H4 (cell line): Measurements from ENCODE around the gene HMCN2. TPM values are rescaled to one million over a fixed set of nuclear protein-coding genes. Genes with fewer than 3 reads are reported as not detected.

Experiments
- DNase-seq: peaks from one replicate; pipeline ENCODE4 v3.0.0-alpha.2; 2015; ENCODE audit warnings: low spot score
- total RNA-seq: library from RNA; depleted of rRNA; stranded (reverse); fragments of >200 nt; shearing (Covaris generic); gene quantifications from 2 replicates; pipeline ENCODE4 v1.2.3, GENCODE V29; 2014

HMCN2 gene
- total RNA-seq, 1 experiment from 2014 or later, result 0.10 TPM

- DNase-seq, result no peak
Observed at GRCh38 chr9:130364619-130365322, 99.2 kb downstream of the HMCN2 start.

GRCh38 chr9:130365323-130365721 lies 99.8 kb downstream of the HMCN2 start:
- DNase-seq, result no peak

DNA sequence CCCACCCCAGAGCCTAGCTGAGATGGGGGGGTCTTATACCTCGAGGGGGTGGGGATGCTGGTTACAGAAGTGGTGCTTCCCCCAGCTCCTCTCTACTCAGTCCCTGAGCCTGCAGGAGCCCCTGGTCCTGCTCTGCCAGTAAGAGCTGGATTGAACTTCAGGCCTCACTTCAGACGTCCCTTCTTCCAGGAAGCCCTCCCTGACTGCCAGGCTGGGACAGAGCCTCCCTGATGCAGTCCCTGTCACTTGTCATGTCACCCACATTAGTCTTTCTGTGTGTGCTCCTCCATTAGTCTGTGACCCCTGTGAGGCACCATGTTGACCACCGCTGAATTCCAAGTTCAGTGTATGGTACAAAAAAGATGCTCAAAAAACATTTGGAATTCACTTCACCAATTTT lies 100.5 kb downstream of the HMCN2 start:
- DNase-seq, result no peak

DNA sequence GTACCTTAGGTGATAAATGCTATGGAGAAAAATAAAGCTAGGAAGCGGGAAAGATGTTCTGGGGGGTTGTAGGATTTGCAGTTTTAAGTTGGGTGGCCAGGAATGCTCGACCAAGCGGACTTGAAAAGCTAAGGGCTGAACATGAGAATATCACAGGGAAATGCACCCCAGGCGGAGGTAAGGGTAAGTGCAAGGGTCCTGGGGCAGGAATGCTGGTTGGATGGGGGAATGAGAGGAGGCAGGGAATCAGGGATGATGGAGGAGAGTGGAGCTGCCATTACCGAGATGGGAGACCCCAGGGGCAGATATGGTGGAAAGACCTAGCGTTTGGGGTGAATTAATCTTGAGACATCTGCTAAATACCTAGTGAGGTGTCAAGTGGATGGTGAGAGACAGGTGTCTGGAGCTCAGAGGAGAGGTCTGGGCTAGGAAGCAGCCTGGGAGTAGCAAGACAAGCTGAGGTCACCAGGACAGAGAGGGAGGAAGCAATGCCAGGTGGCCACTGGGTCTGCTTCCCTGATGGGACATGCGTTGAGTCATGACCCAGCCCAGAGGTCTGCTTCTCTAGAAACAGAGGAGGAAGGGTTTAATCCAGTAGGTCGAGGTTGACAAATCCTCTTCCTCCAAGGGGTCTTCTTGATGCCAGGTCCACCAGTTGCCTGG lies 101.5 kb downstream of the HMCN2 start:
- DNase-seq, result no peak

DNA sequence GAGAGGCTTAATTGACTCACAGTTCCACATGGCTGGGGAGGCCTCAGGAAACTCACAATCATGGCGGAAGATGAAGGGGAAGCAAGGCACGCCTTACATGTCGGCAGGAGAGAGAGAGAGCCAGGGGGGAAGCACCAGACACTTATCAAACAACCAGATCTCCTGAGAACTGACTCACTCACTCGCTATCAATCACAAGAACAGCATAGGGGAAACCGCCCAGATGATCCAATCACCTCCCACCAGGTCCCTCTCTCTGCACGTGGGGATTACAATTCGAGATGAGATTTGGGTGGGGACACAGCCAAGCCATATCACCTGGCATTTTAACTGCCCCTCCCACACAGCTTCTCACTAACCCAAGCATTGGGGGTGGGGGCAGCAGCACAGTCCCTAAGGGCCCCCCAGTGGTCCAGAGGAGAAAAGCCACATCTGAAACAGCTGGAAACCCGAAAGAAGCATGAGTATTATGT lies 103.1 kb downstream of the HMCN2 start:
- DNase-seq, result no peak

GRCh38 chr9:130370226-130370625 lies 104.7 kb downstream of the HMCN2 start:
- no peak for DNase-seq

- DNase-seq, result no peak
Observed at GRCh38 chr9:130371196-130371966, 105.8 kb downstream of the HMCN2 start.

DNA sequence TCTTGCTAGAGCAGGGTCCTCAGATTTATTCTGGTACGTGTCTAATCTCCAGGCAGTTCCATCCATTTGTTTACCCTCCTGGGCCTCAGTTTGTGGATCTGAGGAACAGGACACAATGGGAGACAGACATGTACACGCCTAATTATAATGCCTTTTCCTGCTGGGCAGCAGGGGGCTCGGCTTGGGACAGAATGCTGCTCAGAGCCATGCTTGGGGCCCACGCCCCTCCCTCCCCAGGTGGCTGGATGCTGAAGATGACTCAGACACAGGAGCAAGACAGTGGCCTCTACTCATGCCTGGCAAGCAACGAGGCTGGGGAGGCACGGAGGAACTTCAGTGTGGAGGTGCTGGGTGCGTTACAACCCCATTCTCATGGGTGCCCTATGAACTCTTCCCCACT lies 106.5 kb downstream of the HMCN2 start:
- DNase-seq, result no peak

DNA sequence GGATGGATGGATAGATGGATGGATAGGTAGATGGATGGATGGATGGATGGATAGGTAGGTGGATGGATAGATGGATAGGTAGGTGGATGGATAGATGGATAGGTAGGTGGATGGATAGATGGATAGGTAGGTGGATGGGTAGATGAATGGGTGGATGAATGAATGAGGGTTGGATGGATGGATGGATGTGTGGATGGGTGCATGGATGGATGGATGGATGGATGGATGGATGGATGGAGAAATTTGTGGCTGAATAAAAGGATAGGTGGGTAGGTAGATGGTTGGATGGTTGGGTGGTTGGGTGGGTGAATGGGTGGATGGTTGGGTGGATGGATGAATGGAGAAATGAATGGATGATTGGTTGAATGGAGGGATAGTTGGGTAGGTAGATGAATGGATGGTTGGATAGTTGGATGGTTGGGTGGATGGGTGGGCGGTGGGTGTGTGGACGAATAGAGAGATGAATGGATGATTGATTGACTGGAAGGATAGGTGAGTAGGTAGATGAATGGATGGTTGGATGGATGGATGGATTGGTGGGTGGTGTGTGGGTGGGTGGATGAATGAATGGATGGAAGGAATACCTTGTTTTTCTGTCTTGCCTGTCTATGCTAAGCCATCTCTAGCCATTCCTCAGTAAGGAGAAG lies 108.2 kb downstream of the HMCN2 start:
- DNase-seq, result no peak

DNA sequence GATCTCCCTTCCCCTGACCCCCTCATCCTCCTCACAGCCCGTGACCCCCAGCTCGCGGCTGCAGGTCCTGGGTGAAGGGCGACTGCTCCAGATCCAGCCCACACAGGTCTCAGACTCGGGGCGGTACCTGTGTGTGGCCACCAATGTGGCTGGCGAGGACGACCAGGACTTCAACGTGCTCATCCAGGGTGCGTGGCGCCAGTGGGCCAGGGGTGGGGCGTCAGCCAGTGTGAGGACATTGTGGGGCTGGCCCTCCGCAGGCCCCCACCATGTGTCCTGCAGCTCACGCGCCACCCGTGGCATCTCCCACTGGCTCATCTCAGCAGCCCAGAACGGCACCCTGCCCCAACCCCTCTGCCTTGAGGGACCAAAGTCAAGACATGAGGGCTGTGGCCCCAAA lies 112.1 kb downstream of the HMCN2 start:
- DNase-seq, result no peak

DNA sequence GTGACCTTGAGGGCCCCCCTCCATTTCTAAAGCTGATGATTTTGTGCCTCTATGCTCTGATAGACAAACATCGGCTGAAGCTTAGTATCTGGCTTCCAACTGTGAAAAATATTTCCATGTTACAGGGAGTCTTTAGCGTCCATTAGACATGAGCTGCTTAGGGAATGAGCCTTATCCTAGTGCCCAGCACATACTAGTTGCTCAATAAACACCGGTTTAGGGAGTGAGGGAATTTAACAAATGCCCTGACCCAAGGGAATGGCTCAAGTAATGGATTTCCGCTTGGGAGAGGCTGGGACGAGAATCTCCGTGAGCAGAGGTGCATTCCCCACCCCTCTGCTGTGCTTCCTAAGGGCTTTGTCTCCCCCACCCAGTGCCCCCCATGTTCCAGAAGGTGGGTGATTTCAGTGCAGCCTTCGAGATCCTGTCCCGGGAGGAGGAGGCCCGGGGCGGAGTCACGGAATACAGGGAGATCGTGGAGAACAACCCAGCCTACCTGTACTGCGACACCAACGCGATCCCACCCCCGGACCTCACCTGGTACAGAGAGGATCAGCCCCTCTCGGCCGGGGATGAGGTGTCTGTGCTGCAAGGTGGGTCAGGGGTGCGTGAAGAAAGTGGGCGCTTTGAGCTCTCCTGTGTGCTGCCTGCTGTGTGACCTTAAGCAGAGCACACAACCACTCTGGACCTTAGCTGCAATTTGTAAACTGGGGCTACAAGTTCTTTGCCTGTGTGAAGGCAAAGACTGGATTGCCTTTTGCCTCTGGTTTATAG lies 113.5 kb downstream of the HMCN2 start:
- no peak for DNase-seq

DNA sequence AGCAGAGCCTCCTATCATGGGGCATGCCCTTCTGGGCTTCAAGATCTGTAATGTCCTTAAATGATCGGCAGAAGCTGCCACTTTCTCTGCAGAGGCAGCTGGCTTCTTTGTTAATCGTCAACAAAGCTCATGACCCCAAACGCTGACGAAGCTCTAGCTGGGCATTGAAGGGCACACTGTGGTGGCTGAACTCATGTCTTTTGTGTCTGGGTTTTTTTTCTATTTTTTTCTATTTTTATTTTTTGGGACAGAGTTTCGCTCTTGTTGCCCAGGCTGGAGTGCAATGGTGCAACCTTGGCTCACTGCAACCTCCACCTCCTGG lies 114.0 kb downstream of the HMCN2 start:
- no peak for DNase-seq

GRCh38 chr9:130380920-130381469 lies 115.4 kb downstream of the HMCN2 start:
- DNase-seq, result no peak

- DNase-seq, result no peak
Observed at GRCh38 chr9:130381660-130382059, 116.1 kb downstream of the HMCN2 start.

- DNase-seq, result no peak
Observed at GRCh38 chr9:130382096-130382495, 116.5 kb downstream of the HMCN2 start.

DNA sequence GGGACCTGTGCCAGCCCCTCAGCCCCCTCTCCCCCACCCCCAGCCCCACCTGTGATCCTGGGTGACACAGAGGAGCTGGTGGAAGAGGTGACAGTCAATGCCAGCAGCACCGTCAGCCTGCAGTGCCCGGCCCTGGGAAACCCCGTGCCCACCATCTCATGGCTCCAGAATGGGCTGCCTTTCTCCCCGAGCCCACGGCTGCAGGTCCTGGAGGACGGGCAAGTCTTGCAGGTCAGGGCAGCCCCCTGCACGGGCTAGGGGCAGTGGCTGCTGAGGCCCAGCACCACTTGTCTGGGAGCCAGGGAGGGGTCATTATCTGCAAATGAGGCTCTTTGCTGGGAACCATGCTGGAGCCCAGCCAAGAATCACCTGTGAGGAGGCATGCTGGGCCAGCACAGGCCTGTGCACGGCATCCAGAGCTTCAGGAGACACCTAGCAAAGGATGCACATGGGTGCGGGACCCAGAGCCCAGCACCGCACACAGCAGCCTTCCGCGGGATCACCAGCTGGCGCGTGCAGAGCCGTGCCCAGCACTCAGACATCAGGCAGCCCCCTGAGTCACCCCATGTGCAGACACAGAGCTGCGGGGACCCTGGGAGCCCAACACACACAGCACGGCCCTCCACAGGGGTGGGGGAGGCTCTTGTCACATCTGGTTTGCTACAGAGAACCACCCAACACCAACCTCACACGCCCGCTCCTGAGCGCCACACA lies 117.2 kb downstream of the HMCN2 start:
- no peak for DNase-seq

- no peak for DNase-seq
Observed at GRCh38 chr9:130383350-130383715, 117.8 kb downstream of the HMCN2 start.

DNA sequence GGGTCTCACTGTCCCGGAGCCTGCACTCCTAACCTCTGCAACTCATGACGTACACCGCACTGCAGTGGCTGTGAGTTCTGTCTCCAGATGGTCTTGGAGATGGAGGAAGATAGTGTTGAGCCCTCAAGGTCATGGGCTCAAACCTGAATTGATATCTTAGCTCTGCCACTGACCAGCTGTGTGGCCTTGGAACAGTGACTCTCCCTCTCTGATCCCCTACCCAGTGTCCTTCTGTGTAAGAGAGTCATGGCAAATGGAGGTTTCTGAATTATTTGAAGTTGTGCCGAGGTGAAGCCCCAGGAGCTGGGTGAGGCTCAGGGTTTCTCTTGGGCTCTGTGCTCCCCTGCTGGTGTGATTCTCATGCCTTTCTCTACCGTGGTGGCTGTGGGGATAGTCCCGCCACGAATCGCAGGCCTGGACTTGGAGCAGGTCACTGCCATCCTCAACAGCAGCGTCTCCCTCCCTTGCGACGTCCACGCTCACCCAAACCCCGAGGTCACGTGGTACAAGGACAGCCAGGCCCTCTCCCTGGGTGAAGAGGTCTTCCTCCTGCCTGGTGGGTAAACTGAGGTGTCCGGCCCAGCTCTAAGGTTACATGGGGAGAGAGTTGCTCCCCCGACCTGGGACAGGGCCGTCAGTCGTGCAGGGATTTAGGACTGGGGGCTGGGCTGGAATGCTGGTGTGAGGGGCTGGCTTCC lies 118.6 kb downstream of the HMCN2 start:
- DNase-seq, result no peak

DNA sequence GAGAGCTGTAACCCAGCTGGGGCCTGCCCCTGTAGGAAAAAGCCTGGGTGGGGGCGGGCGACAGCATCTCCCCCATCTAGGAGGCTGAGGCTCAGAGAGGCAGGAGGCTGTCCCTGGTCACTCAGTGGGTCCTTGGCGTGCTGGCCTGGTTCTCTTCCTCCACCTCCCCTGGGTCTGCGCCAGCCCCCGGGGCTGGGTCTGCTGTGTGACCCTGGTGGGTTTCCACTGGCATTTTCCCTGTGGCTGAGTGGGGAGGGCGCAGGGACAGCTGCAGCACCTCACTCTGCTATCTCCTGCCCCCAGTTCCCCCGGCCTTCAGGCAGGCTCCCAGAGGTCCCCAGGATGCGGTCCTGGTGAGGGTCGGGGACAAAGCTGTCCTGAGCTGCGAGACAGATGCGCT lies 119.7 kb downstream of the HMCN2 start:
- no peak for DNase-seq

GRCh38 chr9:130387398-130387797 lies 121.8 kb downstream of the HMCN2 start:
- DNase-seq, result no peak
